HG03565 (cell line): Measurements from ENCODE around the gene GSAP.

Experiments
- ATAC-seq: cut with Tn5 transposase; IDR thresholded peaks from one replicate; pipeline ENCODE4 v1.9.1; 2021; ENCODE audit warnings: mild to moderate bottlenecking, moderate library complexity; ENCODE audit not compliant: unreplicated experiment

The GSAP gene

GRCh38 chr7:77441046-77441445 lies 24.9 kb upstream of the GSAP start:
- no peak for ATAC-seq

DNA sequence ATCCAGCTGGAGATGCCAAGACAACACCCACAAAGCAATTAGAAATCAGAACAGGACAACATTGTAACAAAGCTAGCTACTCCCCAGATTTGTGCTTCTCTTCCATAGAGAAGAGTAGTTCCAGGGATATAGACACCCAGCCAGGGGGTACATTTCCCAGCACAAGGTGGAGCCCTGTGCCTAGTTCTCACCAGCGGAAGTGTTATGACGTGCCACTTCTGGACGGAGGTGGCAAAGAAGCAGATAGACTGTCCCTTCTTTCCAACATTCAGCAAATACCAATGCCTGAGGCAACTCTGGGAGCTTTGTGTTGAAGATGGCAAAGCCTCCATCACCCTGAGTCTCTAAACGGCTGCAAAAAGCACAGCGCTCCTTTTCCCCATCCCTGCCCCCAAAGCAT lies 23.4 kb upstream of the GSAP start:
- ATAC-seq: no peak

DNA sequence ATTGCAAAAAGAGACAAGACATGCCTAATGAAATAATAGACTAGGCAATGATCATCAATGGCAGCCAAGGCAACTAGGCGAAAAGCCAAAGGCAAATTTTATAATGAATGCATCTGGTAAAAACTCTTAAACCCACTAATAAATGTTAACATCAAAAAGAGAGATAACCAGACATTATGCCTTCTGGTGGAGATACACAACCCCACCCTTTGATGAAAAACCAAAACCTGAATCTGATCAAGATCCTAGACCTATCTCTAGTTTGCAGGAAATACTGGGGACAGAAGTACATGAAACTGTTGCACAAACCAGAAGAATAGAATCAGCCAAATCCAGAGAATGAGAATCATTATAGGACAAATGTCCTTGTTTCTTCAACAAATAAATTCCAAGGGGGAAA lies 22.0 kb upstream of the GSAP start:
- ATAC-seq: no peak

DNA sequence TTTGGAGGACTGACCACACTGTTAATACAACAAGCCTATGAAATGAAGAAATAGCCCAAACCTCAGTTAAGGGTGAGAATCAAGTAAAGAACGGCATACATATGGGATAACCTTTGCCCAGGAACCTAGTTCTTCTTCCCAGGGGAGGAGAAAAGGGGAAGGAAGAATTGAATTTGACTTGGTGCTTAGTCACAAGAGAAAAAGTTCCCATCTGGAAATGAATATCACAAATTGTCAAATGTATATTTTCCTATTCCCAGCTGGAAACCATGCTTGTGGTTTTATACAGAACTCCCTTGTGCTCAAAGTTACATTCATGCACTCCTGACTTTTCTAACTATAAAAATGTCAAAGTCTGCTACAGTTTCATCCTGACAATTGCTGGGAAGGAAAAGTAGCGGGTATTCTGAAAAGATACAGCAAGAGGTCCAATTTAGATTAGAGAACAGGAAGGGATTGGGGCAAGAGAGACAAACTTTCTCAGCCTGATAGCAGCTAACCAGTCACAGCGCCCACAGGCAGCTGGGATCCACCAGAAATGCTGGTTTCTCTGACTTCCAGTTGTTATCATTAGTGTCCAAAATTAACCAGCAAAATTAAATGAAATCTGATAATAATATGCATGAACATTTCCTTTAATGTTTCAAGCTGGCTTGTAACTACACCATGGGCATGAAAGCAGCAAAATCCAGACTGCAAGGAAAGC lies 18.6 kb upstream of the GSAP start:
- ATAC-seq: no peak

GRCh38 chr7:77433901-77434300 lies 17.8 kb upstream of the GSAP start:
- no peak for ATAC-seq

GRCh38 chr7:77430927-77431326 lies 14.8 kb upstream of the GSAP start:
- ATAC-seq: no peak

DNA sequence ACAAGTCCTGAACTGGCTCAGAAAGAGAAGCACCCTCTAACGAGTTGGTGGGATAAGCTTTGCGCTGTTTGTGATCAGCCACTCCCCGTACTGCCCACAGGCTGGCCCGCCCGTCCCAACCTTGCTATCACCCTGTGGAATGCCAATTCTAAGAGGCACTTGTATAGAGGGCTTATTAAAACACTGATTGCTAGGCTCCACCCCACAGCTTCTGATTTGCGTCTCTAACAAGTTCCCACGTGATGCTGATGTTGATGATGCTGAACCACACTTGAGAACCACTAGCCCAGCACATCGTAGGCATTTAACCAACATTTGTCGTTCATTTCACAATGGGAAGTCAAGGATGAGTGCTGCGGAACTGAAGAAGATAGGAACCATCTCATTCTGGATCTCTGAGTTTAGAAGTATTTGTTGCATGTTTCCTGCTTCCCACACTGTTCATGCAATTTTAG lies 12.7 kb upstream of the GSAP start:
- ATAC-seq: no peak

- ATAC-seq: no peak
Observed at GRCh38 chr7:77427996-77428603, 12.0 kb upstream of the GSAP start.

DNA sequence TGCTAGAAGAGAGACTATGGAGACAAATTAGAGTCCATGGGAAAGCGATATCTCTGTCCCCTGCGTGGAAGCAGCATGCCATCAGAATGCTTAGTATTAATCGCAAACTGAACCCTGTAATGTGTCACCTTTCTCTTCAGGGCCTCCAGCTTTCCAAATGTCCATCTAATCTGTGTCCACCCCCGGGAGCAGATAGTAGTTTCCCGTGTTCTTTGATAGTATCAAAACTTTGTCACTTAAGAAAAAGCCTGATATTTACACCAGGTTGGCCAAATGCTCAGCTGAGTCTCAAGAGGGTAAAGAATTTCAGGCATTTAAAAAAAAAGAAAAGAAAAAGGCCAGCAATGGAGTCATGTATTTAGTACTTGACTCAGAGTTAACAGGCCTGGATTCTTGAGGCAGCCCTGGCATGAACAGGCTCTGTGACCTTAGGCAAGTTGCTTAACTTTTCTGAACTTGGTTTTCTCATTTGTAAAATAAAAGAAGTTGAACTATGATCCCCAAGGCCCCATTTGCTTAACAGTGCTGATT lies 10.4 kb upstream of the GSAP start:
- ATAC-seq: no peak

DNA sequence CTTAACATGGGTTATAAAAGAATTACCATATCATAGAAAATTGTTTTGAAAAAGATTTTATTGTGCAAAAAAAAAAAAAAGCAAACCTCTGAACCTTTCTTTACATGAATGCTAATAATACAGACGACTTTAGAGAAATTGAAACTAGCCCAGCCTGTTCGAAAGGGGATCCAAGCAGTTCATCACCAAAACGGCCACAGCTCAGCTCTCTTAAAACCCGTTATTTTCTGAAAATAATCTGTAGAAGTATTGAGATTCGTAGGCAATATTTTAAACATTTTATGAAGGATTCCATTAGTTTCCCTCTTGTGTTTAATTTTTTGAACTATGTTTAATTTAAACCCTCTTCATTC lies 9.9 kb upstream of the GSAP start:
- ATAC-seq: peak; percentile 58

DNA sequence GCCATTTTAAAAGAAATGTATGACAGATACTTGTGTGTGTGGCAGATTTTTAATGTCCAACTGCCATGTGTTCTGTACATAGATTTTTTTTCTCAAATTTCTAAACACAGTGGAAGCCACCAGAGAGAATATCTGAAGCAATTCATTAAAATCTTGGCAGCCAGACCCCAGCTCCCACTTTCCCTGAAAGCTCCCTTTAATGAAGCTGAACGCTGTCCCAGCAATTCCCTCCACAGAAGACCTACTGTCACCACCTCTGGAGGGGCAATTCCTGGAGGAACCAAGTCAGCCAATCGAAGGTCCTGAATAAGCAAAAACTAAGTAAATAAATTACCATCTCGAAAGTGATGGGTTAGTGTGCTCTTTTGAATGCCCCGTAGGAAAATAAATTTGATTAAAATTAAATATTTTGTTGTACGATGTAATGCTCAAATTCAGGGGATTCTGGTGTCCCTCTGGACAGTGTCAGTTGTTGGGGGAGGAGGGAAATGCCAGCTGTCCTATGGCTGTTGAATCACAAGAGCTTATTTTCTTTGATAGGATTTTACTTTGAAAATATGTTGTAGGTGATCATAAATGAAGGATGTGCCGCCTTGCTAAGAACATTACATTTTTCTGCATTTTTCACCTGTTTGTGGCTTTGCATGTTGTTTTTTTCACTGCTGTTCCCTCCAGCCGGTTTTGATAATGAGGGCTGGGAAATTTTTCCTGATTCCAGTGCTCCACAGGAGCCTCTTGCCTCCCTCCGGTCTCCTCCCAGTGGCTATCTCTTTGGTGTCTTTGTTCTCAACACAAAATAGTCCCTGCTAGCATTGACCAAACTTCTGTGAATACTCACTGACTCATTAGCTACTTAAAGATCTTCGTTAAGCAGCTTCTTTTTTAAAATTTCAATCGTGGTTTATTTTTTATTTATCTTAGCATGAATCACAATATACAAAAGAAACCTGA lies 9.2 kb upstream of the GSAP start:
- ATAC-seq: peak; percentile 44

DNA sequence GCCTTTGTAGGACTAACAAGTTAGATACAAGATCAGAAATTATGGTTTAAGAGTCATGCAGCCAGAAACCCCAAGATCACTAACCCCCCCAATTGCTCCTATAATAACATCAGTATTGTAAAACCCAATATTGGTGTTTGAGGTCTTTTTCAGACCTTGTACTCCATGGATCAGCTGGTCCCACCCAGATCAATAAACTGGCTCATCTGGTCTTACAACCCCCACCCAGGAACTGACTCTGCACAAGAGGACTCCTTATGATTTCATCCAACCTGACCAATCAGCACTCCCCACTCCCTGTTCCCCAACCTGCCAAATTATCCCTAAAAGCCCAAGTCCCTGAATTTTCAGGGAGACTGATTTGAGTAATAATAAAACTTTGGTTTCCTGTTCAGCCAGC lies 6.4 kb upstream of the GSAP start:
- ATAC-seq: no peak

- no peak for ATAC-seq
Observed at GRCh38 chr7:77420986-77421672, 5.0 kb upstream of the GSAP start.

- no peak for ATAC-seq
Observed at GRCh38 chr7:77420438-77420837, 4.3 kb upstream of the GSAP start.

GRCh38 chr7:77419102-77419501 lies 3.0 kb upstream of the GSAP start:
- no peak for ATAC-seq

- ATAC-seq: no peak
Observed at GRCh38 chr7:77417801-77418200, 1.7 kb upstream of the GSAP start.

- no peak for ATAC-seq
Observed at GRCh38 chr7:77416621-77417371, 647 bp upstream of the GSAP start.

- peak; percentile 20 for ATAC-seq
Observed at GRCh38 chr7:77415476-77415822, 700 bp downstream of the GSAP start.

DNA sequence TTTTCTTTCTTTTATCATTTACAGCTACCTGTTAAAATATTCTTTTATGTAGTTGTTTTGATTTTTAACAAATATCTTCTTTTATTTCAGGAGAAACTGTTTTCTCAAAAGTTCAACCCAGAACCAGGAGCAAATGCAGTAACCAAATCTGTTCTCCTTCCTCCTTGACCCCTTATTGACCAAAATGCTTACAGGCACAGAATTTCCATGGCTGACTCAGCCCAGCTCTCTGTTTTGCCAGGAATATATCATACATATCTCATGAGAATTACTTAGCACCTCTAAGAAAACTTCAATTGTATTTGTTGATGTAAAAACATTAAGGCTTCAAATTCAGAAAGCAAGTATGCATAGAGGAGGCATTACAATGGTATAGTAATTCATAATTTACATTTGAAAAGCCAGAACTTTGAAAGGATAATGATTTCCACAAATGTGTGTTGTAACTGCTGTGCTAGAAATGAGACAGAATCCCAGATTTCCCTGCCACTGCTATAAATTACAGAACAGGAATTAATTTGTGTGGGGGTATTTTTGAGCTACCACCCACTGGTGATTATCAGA lies 2.2 kb downstream of the GSAP start:
- ATAC-seq: no peak

GRCh38 chr7:77413128-77413527 lies 3.0 kb downstream of the GSAP start:
- no peak for ATAC-seq
